ENCODE measurements around the gene RARRES2. TPM values are rescaled to one million over a fixed set of nuclear protein-coding genes. Genes with fewer than 3 reads are reported as not detected.
"Not testable (repeated sequence)": the region's sequence is repeated elsewhere in the genome, so short reads cannot be mapped to it uniquely, and the experiment has no call there.

Gene RARRES2
- total RNA-seq (2014; rRNA removed; shearing (Covaris generic)): 1.1 and 1.7 TPM in 2 replicates

- no peak for DNase-seq (ENCODE audit: low read depth)
Measured at GRCh38 chr7:150341263-150342120, at the start of gene RARRES2. Gene RARRES2 (minus strand): TSS chr7:150341629. CDS start chr7:150340609, 1,020 bp downstream.

- no peak for DNase-seq (ENCODE audit: low read depth)
Measured at GRCh38 chr7:150390205-150390604, 48.8 kb upstream of the RARRES2 start.

- DNase-seq (ENCODE audit: low read depth): no peak
Measured at GRCh38 chr7:150389532-150389816, 48.0 kb upstream of the RARRES2 start.

GRCh38 chr7:150388709-150389531, 47.5 kb upstream of the RARRES2 start:
- DNase-seq (ENCODE audit: low read depth): no peak

- no peak for DNase-seq (ENCODE audit: low read depth)
Measured at GRCh38 chr7:150388306-150388705, 46.9 kb upstream of the RARRES2 start.

GRCh38 chr7:150385884-150386283, 44.5 kb upstream of the RARRES2 start:
- DNase-seq (ENCODE audit: low read depth): not testable (repeated sequence)

- DNase-seq (ENCODE audit: low read depth): no peak
Measured at GRCh38 chr7:150385302-150385723, 43.9 kb upstream of the RARRES2 start.

GRCh38 chr7:150384406-150385301, 43.2 kb upstream of the RARRES2 start:
- no peak for DNase-seq (ENCODE audit: low read depth)

GRCh38 chr7:150383710-150384397, 42.4 kb upstream of the RARRES2 start:
- DNase-seq (ENCODE audit: low read depth): no peak

- no peak for DNase-seq (ENCODE audit: low read depth)
Measured at GRCh38 chr7:150382844-150383225, 41.4 kb upstream of the RARRES2 start.

- no peak for DNase-seq (ENCODE audit: low read depth)
Measured at GRCh38 chr7:150382123-150382843, 40.9 kb upstream of the RARRES2 start.

- no peak for DNase-seq (ENCODE audit: low read depth)
Measured at GRCh38 chr7:150381785-150382122, 40.3 kb upstream of the RARRES2 start.

- DNase-seq (ENCODE audit: low read depth): no peak
Measured at GRCh38 chr7:150381096-150381495, 39.7 kb upstream of the RARRES2 start.

- no peak for DNase-seq (ENCODE audit: low read depth)
Measured at GRCh38 chr7:150380463-150380862, 39.0 kb upstream of the RARRES2 start.

GRCh38 chr7:150379441-150380379, 38.3 kb upstream of the RARRES2 start:
- DNase-seq (ENCODE audit: low read depth): peak; percentile 50

GRCh38 chr7:150378853-150379440, 37.5 kb upstream of the RARRES2 start, which contains the start of gene ZNF775:
Gene ZNF775 (plus strand): TSS chr7:150379330. CDS start chr7:150388471, 9,141 bp downstream.
- DNase-seq (ENCODE audit: low read depth): peak; percentile 96

GRCh38 chr7:150378115-150378852, 36.9 kb upstream of the RARRES2 start:
- peak; percentile 94 for DNase-seq (ENCODE audit: low read depth)

GRCh38 chr7:150377635-150378034, 36.2 kb upstream of the RARRES2 start:
- DNase-seq (ENCODE audit: low read depth): no peak
